8988T (cell line): Measurements from ENCODE around the gene FXYD6.

Source experiments
- DNase-seq: peaks from one replicate; pipeline ENCODE4 v3.0.0; 2011

Gene FXYD6

GRCh38 chr11:117882311-117882905 is 6.0 kb upstream of the FXYD6 start:
- no peak for DNase-seq

GRCh38 chr11:117881217-117881616 is 4.8 kb upstream of the FXYD6 start:
- DNase-seq, result no peak

GRCh38 chr11:117879516-117880480 is 3.3 kb upstream of the FXYD6 start:
- DNase-seq, result no peak

GRCh38 chr11:117878939-117879475 is 2.5 kb upstream of the FXYD6 start:
- DNase-seq, result no peak

GRCh38 chr11:117878314-117878938 is 2.0 kb upstream of the FXYD6 start:
- DNase-seq, result no peak

- no peak for DNase-seq
Observed at GRCh38 chr11:117877120-117877784, 794 bp upstream of the FXYD6 start.

GRCh38 chr11:117876059-117876340 is 458 bp downstream of the FXYD6 start:
- DNase-seq, result no peak

GRCh38 chr11:117875382-117876058 is 938 bp downstream of the FXYD6 start:
- DNase-seq, result no peak

GRCh38 chr11:117874910-117875381 is 1.5 kb downstream of the FXYD6 start:
- no peak for DNase-seq

- no peak for DNase-seq
Observed at GRCh38 chr11:117874253-117874909, 2.1 kb downstream of the FXYD6 start.

GRCh38 chr11:117873828-117874125 is 2.7 kb downstream of the FXYD6 start:
- no peak for DNase-seq

- no peak for DNase-seq
Observed at GRCh38 chr11:117872975-117873827, 3.3 kb downstream of the FXYD6 start.

GRCh38 chr11:117872420-117872961 is 4.0 kb downstream of the FXYD6 start:
- no peak for DNase-seq

- DNase-seq, result no peak
Observed at GRCh38 chr11:117871784-117872183, 4.7 kb downstream of the FXYD6 start.

- no peak for DNase-seq
Observed at GRCh38 chr11:117871160-117871559, 5.3 kb downstream of the FXYD6 start.

GRCh38 chr11:117870103-117870952 is 6.1 kb downstream of the FXYD6 start:
- no peak for DNase-seq

- DNase-seq, result no peak
Observed at GRCh38 chr11:117869604-117870003, 6.9 kb downstream of the FXYD6 start.

GRCh38 chr11:117868815-117869561 is 7.5 kb downstream of the FXYD6 start:
- no peak for DNase-seq

GRCh38 chr11:117868088-117868487 is 8.4 kb downstream of the FXYD6 start:
- no peak for DNase-seq
